ENCODE measurements around the gene RNU6-9.

The RNU6-9 gene

GRCh38 chr19:879711-880438, 13.4 kb upstream of the RNU6-9 start:
- Histone ChIP-seq H3K27me3 (no peaks in the 10 kb centered on the region), H3K4me1 (no peaks in the 10 kb centered on the region), H3K36me3 (peaks cover 63 to 84% (median 79%) of the 10 kb centered on the region in 11 experiments), H3K9ac (no peak overlapping the region), H3K9me3 (replicated peaks in 1 of 11) (no peaks in the 10 kb centered on the region), H4K20me1 (peaks cover 0 to 84% (median 20%) of the 10 kb centered on the region in 11 experiments; a peak in 15 of 22 replicates), H3K4me2 (no peak overlapping the region), H3K27ac (no peak overlapping the region), H3K4me3 (no peak overlapping the region)
- TF ChIP-seq Cebpa-rat (IDR thresholded peaks at IDR 0.05), result no peak

- H3K9ac ChIP-seq, result no peak overlapping the region
- no peaks in the 10 kb centered on the region for H3K4me1 ChIP-seq
- H3K4me3 ChIP-seq, result no peak overlapping the region
- H3K27me3 ChIP-seq, result no peaks in the 10 kb centered on the region
- peaks cover 64 to 84% (median 79%) of the 10 kb centered on the region in 11 experiments for H3K36me3 ChIP-seq
- no peaks in the 10 kb centered on the region for H3K9me3 ChIP-seq (replicated peaks in 1 of 11)
- no peak for TF ChIP-seq Cebpa-rat (IDR thresholded peaks at IDR 0.05)
- no peak overlapping the region for H3K4me2 ChIP-seq
- H3K27ac ChIP-seq, result no peak overlapping the region
- peaks cover 0 to 84% (median 20%) of the 10 kb centered on the region in 11 experiments; a peak in 14 of 22 replicates for H4K20me1 ChIP-seq
Observed at GRCh38 chr19:881385-882071, 11.8 kb upstream of the RNU6-9 start.

GRCh38 chr19:882871-883497, 10.3 kb upstream of the RNU6-9 start:
- Histone ChIP-seq H3K36me3 (peaks cover 70 to 90% (median 85%) of the 10 kb centered on the region in 11 experiments), H3K9ac (no peak overlapping the region), H3K27me3 (no peaks in the 10 kb centered on the region), H3K27ac (no peak overlapping the region), H3K4me2 (no peak overlapping the region), H3K4me3 (no peak overlapping the region), H3K4me1 (no peaks in the 10 kb centered on the region), H4K20me1 (peaks cover 0 to 85% (median 14%) of the 10 kb centered on the region in 11 experiments; a peak in 12 of 22 replicates), H3K9me3 (replicated peaks in 1 of 11) (no peaks in the 10 kb centered on the region)
- no peak for TF ChIP-seq Cebpa-rat (IDR thresholded peaks at IDR 0.05)

- H3K4me2 ChIP-seq, result no peak overlapping the region
Observed at GRCh38 chr19:883661-884211, 9.5 kb upstream of the RNU6-9 start.

GRCh38 chr19:884420-885211, 8.7 kb upstream of the RNU6-9 start:
- peaks cover 1 to 95% (median 19%) of the 10 kb centered on the region in 11 experiments; a peak in 16 of 22 replicates for H4K20me1 ChIP-seq
- TF ChIP-seq Cebpa-rat (IDR thresholded peaks at IDR 0.05), result no peak
- no peak overlapping the region for H3K4me2 ChIP-seq
- no peak overlapping the region for H3K27ac ChIP-seq
- no peak overlapping the region; a peak in 1 of 22 replicates for H3K9ac ChIP-seq
- no peaks in the 10 kb centered on the region for H3K4me1 ChIP-seq
- H3K4me3 ChIP-seq, result no peak overlapping the region
- H3K9me3 ChIP-seq (replicated peaks in 1 of 11), result no peaks in the 10 kb centered on the region
- H3K27me3 ChIP-seq, result no peaks in the 10 kb centered on the region
- peaks cover 86 to 100% (median 95%) of the 10 kb centered on the region in 11 experiments for H3K36me3 ChIP-seq

More at GRCh38 chr19:883661-884211, 9.5 kb upstream of the RNU6-9 start:
- TF ChIP-seq Cebpa-rat (IDR thresholded peaks at IDR 0.05), result no peak
- H3K27me3 ChIP-seq, result no peaks in the 10 kb centered on the region
- no peaks in the 10 kb centered on the region for H3K4me1 ChIP-seq
- no peaks in the 10 kb centered on the region for H3K9me3 ChIP-seq (replicated peaks in 1 of 11)
- peaks cover 0 to 93% (median 16%) of the 10 kb centered on the region in 11 experiments; a peak in 13 of 22 replicates for H4K20me1 ChIP-seq
- H3K27ac ChIP-seq, result no peak overlapping the region
- no peak overlapping the region for H3K4me3 ChIP-seq
- no peak overlapping the region for H3K9ac ChIP-seq
- H3K36me3 ChIP-seq, result peaks cover 77 to 98% (median 92%) of the 10 kb centered on the region in 11 experiments

GRCh38 chr19:885536-886224, 7.6 kb upstream of the RNU6-9 start:
- no peaks in the 10 kb centered on the region for H3K4me1 ChIP-seq
- no peaks in the 10 kb centered on the region for H3K9me3 ChIP-seq (replicated peaks in 1 of 11)
- no peak overlapping the region for H3K9ac ChIP-seq
- H3K36me3 ChIP-seq, result peaks cover 93 to 100% (median 98%) of the 10 kb centered on the region in 11 experiments
- H4K20me1 ChIP-seq, result peaks cover 9 to 95% (median 28%) of the 10 kb centered on the region in 11 experiments; a peak in 17 of 22 replicates
- no peak overlapping the region for H3K27ac ChIP-seq
- no peaks in the 10 kb centered on the region for H3K27me3 ChIP-seq
- no peak overlapping the region for H3K4me3 ChIP-seq
- no peak for TF ChIP-seq Cebpa-rat (IDR thresholded peaks at IDR 0.05)
- H3K4me2 ChIP-seq, result no peak overlapping the region

- no peak for TF ChIP-seq Cebpa-rat (IDR thresholded peaks at IDR 0.05)
- Histone ChIP-seq H3K27me3 (no peaks in the 10 kb centered on the region), H4K20me1 (peaks cover 5 to 95% (median 33%) of the 10 kb centered on the region in 11 experiments; a peak in 16 of 22 replicates), H3K36me3 (peaks cover 79 to 92% (median 90%) of the 10 kb centered on the region in 11 experiments), H3K9ac (peak overlapping the region in 2 of 11 experiments; percentile 27 to 36; a peak in 1 of 22 replicates), H3K4me2 (no peak overlapping the region), H3K9me3 (replicated peaks in 1 of 11) (no peaks in the 10 kb centered on the region), H3K27ac (no peak overlapping the region), H3K4me1 (peaks cover 4 to 11% (median 4%) of the 10 kb centered on the region in 10 experiments; a peak in 16 of 20 replicates), H3K4me3 (no peak overlapping the region)
Observed at GRCh38 chr19:887072-887471, 6.2 kb upstream of the RNU6-9 start.

- H3K36me3 ChIP-seq, result peaks cover 74 to 87% (median 85%) of the 10 kb centered on the region in 11 experiments
- H3K27me3 ChIP-seq, result no peaks in the 10 kb centered on the region
- H3K4me3 ChIP-seq, result no peak overlapping the region
- H3K4me2 ChIP-seq, result no peak overlapping the region
- no peak overlapping the region for H3K9ac ChIP-seq
- no peaks in the 10 kb centered on the region for H3K9me3 ChIP-seq (replicated peaks in 1 of 11)
- no peak for TF ChIP-seq Cebpa-rat (IDR thresholded peaks at IDR 0.05)
- H3K27ac ChIP-seq, result no peak overlapping the region
- H4K20me1 ChIP-seq, result peaks cover 0 to 92% (median 33%) of the 10 kb centered on the region in 11 experiments; a peak in 15 of 22 replicates
- H3K4me1 ChIP-seq, result peaks cover 5 to 11% (median 6%) of the 10 kb centered on the region in 10 experiments; a peak in 16 of 20 replicates
Observed at GRCh38 chr19:887599-887998, 5.7 kb upstream of the RNU6-9 start.
